Retina (tissue), 1 donor: ENCODE data around the gene NEU4.
A peak's percentile ranks its signal among the peaks of the same experiment; 100 is the strongest.

ENCODE experiments used
- DNase-seq: peaks from one replicate; pipeline ENCODE4 v3.0.0-alpha.2; 2016

NEU4 gene

GRCh38 chr2:241865957-241866789 is 57.2 kb downstream of the NEU4 start:
- peak; percentile 73 for DNase-seq
